K562 (cell line): Measurements from ENCODE around the gene MTG1. TPM values are rescaled to one million over a fixed set of nuclear protein-coding genes. Genes with fewer than 3 reads are reported as not detected.

Experiments used
- ATAC-seq: fragments of 200-7000 bp; cut with Tn5 transposase; 3 replicates; pipeline ENCODE4 v1.9.1; 2020; ENCODE audit warnings: moderate library complexity
- BruUV-seq: library from RNA; stranded (reverse); fragments of 400-500 nt; replicated peaks from 2 replicates; lab custom pipeline; 2021; lab: Mats Ljungman, UMichigan
- CTCF ChIA-PET: fragments of 300-600 bp; formaldehyde crosslinking; extraction: SDS; loops from one replicate; lab custom pipeline; 2021; ENCODE audit warnings: low intra/inter-chr PET ratio; lab: Yijun Ruan, JAX
- POLR2A ChIA-PET: fragments of 300-600, 350-650 bp; sonication (Branson Sonifier 250); formaldehyde crosslinking; extraction: SDS; loops from one replicate; lab custom pipeline; 2021; ENCODE audit warnings: antibody characterized with exemption, inconsistent platforms; lab: Yijun Ruan, JAX
- DNase-seq, 4 experiments: peaks; one replicate each; pipeline versions ENCODE4 v3.0.0 to v3.0.0-alpha.2; 2011 to 2018; ENCODE audit warnings: low spot score in 3 of 4, mixed read lengths in 3 of 4; ENCODE audit errors: extremely low read depth in 1 of 4
- FAIRE-seq: peaks from 2 replicates; lab custom pipeline; 2011; peaks lifted over from hg19 to GRCh38; lab: Jason Lieb, UNC
- H2AFZ ChIP-seq: 2 replicates; pipeline ENCODE4 v1.6.0; 2011; ENCODE audit warnings: low read depth, low read length, control low read depth, inconsistent platforms
- H3K27ac ChIP-seq: fragments of 200-600 bp; 3 replicates; pipeline ENCODE4 v1.8.0; 2011; ENCODE audit warnings: low read depth, mild to moderate bottlenecking, control low read depth, inconsistent platforms, low read length, moderate library complexity, mixed read lengths; ENCODE audit errors: extremely low read depth
- H3K27me3 ChIP-seq, 2 experiments: fragments of 300-600 bp in 1 of 2; 2 replicates in 1 of 2; 3 replicates in 1 of 2; pipeline versions ENCODE4 v1.6.0 to v1.8.0; 2011; ENCODE audit warnings: inconsistent platforms in 2 of 2, low read length in 2 of 2, mild to moderate bottlenecking in 1 of 2, mixed read lengths in 1 of 2, moderate library complexity in 1 of 2; ENCODE audit not compliant: control insufficient read depth in 2 of 2, insufficient read depth in 2 of 2
- H3K36me3 ChIP-seq: fragments of 300-600 bp; 3 replicates; pipeline ENCODE4 v1.8.0; 2011; ENCODE audit warnings: mild to moderate bottlenecking, low read length, inconsistent platforms; ENCODE audit not compliant: control insufficient read depth, insufficient read depth
- H3K4me1 ChIP-seq, 2 experiments: fragments of 200-600 bp in 1 of 2; replicated peaks in 1 of 2; 2 replicates in 1 of 2; 3 replicates in 1 of 2; pipeline versions ENCODE4 v1.5.1 to v1.8.0; 2011; ENCODE audit warnings: inconsistent platforms in 2 of 2, low read length in 2 of 2, mild to moderate bottlenecking in 1 of 2, mixed read lengths in 1 of 2, moderate library complexity in 1 of 2; ENCODE audit not compliant: control insufficient read depth in 2 of 2, insufficient read depth in 2 of 2
- H3K4me2 ChIP-seq: 2 replicates; pipeline ENCODE4 v1.6.1; 2011; ENCODE audit warnings: low read length, control low read depth, inconsistent platforms, mixed read lengths; ENCODE audit not compliant: insufficient read depth
- H3K4me3 ChIP-seq: fragments of 200-600 bp; sonication (generic), shearing (Covaris generic); 2 replicates; pipeline ENCODE4 v1.5.1; 2016; ENCODE audit warnings: control low read depth, inconsistent platforms
- H3K79me2 ChIP-seq: fragments of 200-600 bp; 3 replicates; pipeline ENCODE4 v1.8.0; 2011; ENCODE audit warnings: low read length, inconsistent platforms; ENCODE audit not compliant: control insufficient read depth, insufficient read depth
- H3K9ac ChIP-seq, 2 experiments: 2 replicates each; pipeline versions ENCODE4 v1.6.0 to v1.6.1; 2011; ENCODE audit warnings: low read depth in 2 of 2, low read length in 2 of 2, control low read depth in 1 of 2, inconsistent platforms in 1 of 2, mild to moderate bottlenecking in 1 of 2, mixed read lengths in 1 of 2; ENCODE audit not compliant: insufficient read depth in 1 of 2
- H3K9me1 ChIP-seq: one replicate; pipeline ENCODE4 v1.6.0; 2011; ENCODE audit warnings: inconsistent platforms, mild to moderate bottlenecking, low read length, moderate library complexity; ENCODE audit not compliant: control insufficient read depth, insufficient read depth
- H3K9me3 ChIP-seq: replicated peaks from 2 replicates; pipeline ENCODE4 v1.5.1; 2011; ENCODE audit warnings: low read depth, low read length, inconsistent platforms; ENCODE audit not compliant: control insufficient read depth, insufficient read depth
- H4K20me1 ChIP-seq: replicated peaks from 2 replicates; pipeline ENCODE4 v1.6.1; 2011; ENCODE audit warnings: low read length, inconsistent platforms, mixed read lengths; ENCODE audit not compliant: control insufficient read depth, insufficient read depth
- FOXK2 ChIP-seq, 2 experiments: fragments of 450-650 bp; IDR thresholded peaks in 1 of 2; conservative IDR thresholded peaks in 1 of 2; 2 replicates each; pipeline ENCODE4 v1.6.1; 2016; ENCODE audit warnings: low read depth in 2 of 2, mild to moderate bottlenecking in 1 of 2
- HMGN3 ChIP-seq: IDR thresholded peaks from 2 replicates; pipeline ENCODE4 v1.6.1; 2011; ENCODE audit warnings: borderline replicate concordance, low read depth, mild to moderate bottlenecking, mixed read lengths, low read length; ENCODE audit not compliant: insufficient read length; ENCODE audit errors: extremely low read depth
- PTTG1 ChIP-seq: fragments of 450-650 bp; IDR thresholded peaks from 2 replicates; pipeline ENCODE4 v1.6.1; 2016; ENCODE audit warnings: low read depth, mild to moderate bottlenecking, missing genetic modification characterization, missing compliant biosample characterization
- UBTF ChIP-seq, 2 experiments: IDR thresholded peaks; 2 replicates each; pipeline ENCODE4 v1.6.1; 2012; ENCODE audit warnings: improper control_type of control experiment in 2 of 2, low read depth in 2 of 2, low read length in 2 of 2, borderline replicate concordance in 1 of 2
- ZHX1 ChIP-seq: fragments of 150-350 bp; conservative IDR thresholded peaks from 2 replicates; pipeline ENCODE4 v1.6.1; 2014; ENCODE audit warnings: low read length
- ZNF121 ChIP-seq: sonication (generic); formaldehyde crosslinking; conservative IDR thresholded peaks from 2 replicates; pipeline ENCODE4 v1.8.0; 2022; ENCODE audit warnings: missing genetic modification reagents
- ZNF384 ChIP-seq: IDR thresholded peaks from 2 replicates; pipeline ENCODE4 v1.6.1; 2012; ENCODE audit warnings: low read depth, low read length, improper control_type of control experiment
- ZNF561 ChIP-seq: fragments of 450-650 bp; formaldehyde crosslinking; conservative IDR thresholded peaks from 2 replicates; pipeline ENCODE4 v1.4.0; 2020; ENCODE audit warnings: mild to moderate bottlenecking, moderate library complexity
- ZNF586 ChIP-seq: fragments of 450-650 bp; formaldehyde crosslinking; conservative IDR thresholded peaks from 2 replicates; pipeline ENCODE4 v1.4.0; 2020; ENCODE audit warnings: mild to moderate bottlenecking, moderate library complexity
- ZNF75A ChIP-seq: fragments of 450-650 bp; formaldehyde crosslinking; IDR thresholded peaks from 2 replicates; pipeline ENCODE4 v1.4.0; 2020; ENCODE audit warnings: mild to moderate bottlenecking
- ZSCAN32 ChIP-seq: fragments of 450-650 bp; formaldehyde crosslinking; IDR thresholded peaks from 2 replicates; pipeline ENCODE4 v1.4.0; 2020; ENCODE audit warnings: mild to moderate bottlenecking, moderate library complexity
- WGBS: fragments of 100-300 bp; shearing (Covaris generic); methylation state at CpG from one replicate; pipeline ENCODE4 v1.1.6; 2016; ENCODE audit warnings: low coverage, mixed read lengths; ENCODE audit not compliant: insufficient coverage; ENCODE audit errors: missing lambda C conversion rate; 5-methylcytosine and 5-hydroxymethylcytosine counted together
- in situ Hi-C: fragments of 300-500 bp; cut with MboI; formaldehyde crosslinking; loops from 4 replicates; pipeline ENCODE4 v1.15.0; 2018; ENCODE audit warnings: inconsistent platforms, mixed read lengths
- intact Hi-C: fragments of 100-400 bp; cut with micrococcal nuclease; formaldehyde crosslinking; loops from 2 replicates; pipeline ENCODE4 v1.14.2; 2022
- polyA plus RNA-seq, 8 experiments: library from polyadenylated mRNA; depleted of rRNA in 4 of 8; stranded (reverse) in 5 of 8; unstranded in 3 of 8; fragments of >200 nt; fragmentation: Nextera tagmentation in 2 of 8; fragmentation: Illumina TruSeq in 1 of 8; extraction: Ambion mirVana in 2 of 8; extraction: Trizol in 1 of 8; gene quantifications; 2 replicates each; pipeline versions ENCODE4 v1.2.1 to v1.2.3, GENCODE V29; 2011 to 2014; ENCODE audit warnings: inconsistent platforms in 1 of 8, missing spikeins in 1 of 8
- total RNA-seq, 7 experiments: library from RNA; depleted of rRNA in 6 of 7; stranded (reverse); fragments of >200 nt in 6 of 7; fragmentation: Illumina TruSeq in 2 of 7; extraction: Trizol in 2 of 7; gene quantifications; 2 replicates each; pipeline versions ENCODE4 v1.2.1 to v1.2.3, GENCODE V29; 2011 to 2021; ENCODE audit warnings: low replicate concordance in 1 of 7

The MTG1 gene
- total and polyA plus RNA-seq, 9 of the 15 experiments (the other 6 are each of a cell fraction or from before 2014, with no cell fraction given), result 2.8 to 28.2 (median 15.4) TPM

GRCh38 chr10:133383551-133383950 lies 10.4 kb upstream of the MTG1 start:
- Histone ChIP-seq H3K9ac (no peak overlapping the region), H3K4me1 (peaks cover 0 to 30% of the 10 kb centered on the region in 2 experiments; a peak in 3 of 5 replicates), H3K27ac (no peak overlapping the region), H2AFZ (no peak overlapping the region), H4K20me1 (no peaks in the 10 kb centered on the region), H3K4me3 (no peak overlapping the region), H3K9me3 (no peaks in the 10 kb centered on the region), H3K27me3 (no peaks in the 10 kb centered on the region)
- FAIRE-seq (no peak), ATAC-seq (no peak)
- BruUV-seq, result no TSS peak
- 90% methylated on average over 2 of the region's 4 CpGs for WGBS
- intact Hi-C loops, result no loop called here
- CTCF ChIA-PET, result no interaction called here
- TF ChIP-seq ZNF384 (no peak), ZNF121 (0 out of 2 replicates have a peak, but pooled peaks have one; percentile 12)
- TF ChIP-seq, all 486 proteins: peak for 1
- Histone ChIP-seq H3K36me3 (no peaks in the 10 kb centered on the region), H3K9me1 (no peaks in the 10 kb centered on the region), H3K79me2 (no peaks in the 10 kb centered on the region; the same call in 2 of the 3 replicates), H3K4me2 (no peak overlapping the region)
- in situ Hi-C loops, result no loop called here
- DNase-seq, result no peak
- POLR2A ChIA-PET, result no interaction called here

- FAIRE-seq, result no peak
- CTCF ChIA-PET, result no interaction called here
- no TSS peak for BruUV-seq
- TF ChIP-seq ZNF561 (CRISPR knock-in tag) (no peak), UBTF (IDR thresholded peaks at IDR 0.05; ENCODE audit: borderline replicate concordance in 1 of 2, low read depth in 2 of 2, low read length in 2 of 2) (no peak), ZNF586 (CRISPR knock-in tag) (no peak), FOXK2 (conservative IDR thresholded peaks at IDR 0.05 in 1 of 2, IDR thresholded peaks at IDR 0.05 in 1 of 2; ENCODE audit: low read depth in 2 of 2) (no peak), ZSCAN32 (CRISPR knock-in tag) (no peak), ZNF75A (CRISPR knock-in tag) (no peak), PTTG1 (no peak), HMGN3 (no peak), ZHX1 (no peak)
Observed at GRCh38 chr10:133384071-133384470, 9.9 kb upstream of the MTG1 start.

More at GRCh38 chr10:133384071-133384470, 9.9 kb upstream of the MTG1 start:
- no peak overlapping the region for H3K27ac ChIP-seq
- POLR2A ChIA-PET, result interaction anchor here (0.6 kb wide), 1 partner anchor 116 kb away, joined by 4 read pairs; no protein-coding TSS in a partner anchor
- peak overlapping the region in 1 of 2 experiments; percentile 45; a peak in 1 of 4 replicates for H3K9ac ChIP-seq
- H3K79me2 ChIP-seq, result no peaks in the 10 kb centered on the region; the same call in 2 of the 3 replicates
- no peak overlapping the region for H3K4me2 ChIP-seq
- no peaks in the 10 kb centered on the region for H3K36me3 ChIP-seq
- 53% methylated on average over 7 of the region's 13 CpGs for WGBS
- peaks cover 0 to 30% of the 10 kb centered on the region in 2 experiments; a peak in 3 of 5 replicates for H3K4me1 ChIP-seq
- in situ Hi-C loops (no loop called here), intact Hi-C loops (no loop called here)
- DNase-seq (no peak), ATAC-seq (no peak)
- H3K4me3 ChIP-seq, result no peak overlapping the region
- H3K9me3 ChIP-seq, result no peaks in the 10 kb centered on the region
- H3K27me3 ChIP-seq, result no peaks in the 10 kb centered on the region
- no peak overlapping the region for H2AFZ ChIP-seq
- H3K9me1 ChIP-seq, result no peaks in the 10 kb centered on the region
- H4K20me1 ChIP-seq, result no peaks in the 10 kb centered on the region
